Right lobe of liver (tissue), 6 donors: Measurements from ENCODE around the gene DYRK3. TPM values are rescaled to one million over a fixed set of nuclear protein-coding genes. Genes with fewer than 3 reads are reported as not detected.
"Not testable (repeated sequence)": the region's sequence is repeated elsewhere in the genome, so short reads cannot be mapped to it uniquely, and the experiment has no call there.

Experiments
- ATAC-seq, 4 donors: fragments of 200-7000 bp; cut with Tn5 transposase; one replicate each; pipeline ENCODE4 v1.9.1; 2020; ENCODE audit warnings: mild to moderate bottlenecking in 4 of 4, moderate library complexity in 4 of 4
- DNase-seq, 3 donors: peaks; one replicate each; pipeline ENCODE4 v3.0.0-alpha.2; 2020
- H3K27ac ChIP-seq, 3 donors: fragments of 200-600 bp; one replicate each; pipeline ENCODE4 v1.8.0; 2022
- H3K27me3 ChIP-seq, 2 donors: fragments of 200-600 bp; one replicate each; pipeline ENCODE4 v1.8.0; 2022
- H3K36me3 ChIP-seq, 4 donors: fragments of 200-600 bp; sonication (generic) in 1 of 4; one replicate each; pipeline versions ENCODE4 v1.5.1 to v1.8.0; 2017 to 2022; ENCODE audit warnings: control low read depth in 1 of 4
- H3K4me1 ChIP-seq, 4 donors: fragments of 200-600 bp; sonication (generic) in 1 of 4; one replicate each; pipeline versions ENCODE4 v1.5.1 to v1.8.0; 2017 to 2022; ENCODE audit warnings: control low read depth in 1 of 4
- H3K4me3 ChIP-seq, 3 donors: fragments of 200-600 bp; one replicate each; pipeline ENCODE4 v1.8.0; 2022
- H3K9me3 ChIP-seq, 4 donors: fragments of 200-600 bp; sonication (generic) in 1 of 4; one replicate each; pipeline versions ENCODE4 v1.5.1 to v1.8.0; 2017 to 2022; ENCODE audit warnings: control low read depth in 1 of 4
- POLR2A ChIP-seq: fragments of 450-650 bp; IDR thresholded peaks from one replicate; pipeline ENCODE4 v1.6.1; 2017; ENCODE audit warnings: antibody characterized with exemption, mild to moderate bottlenecking
- WGBS: methylation state at CpG from one replicate; pipeline ENCODE4 v1.1.6; 2018; ENCODE audit warnings: low coverage, low lambda C conversion rate; ENCODE audit not compliant: insufficient coverage; ENCODE audit errors: missing lambda C conversion rate; 5-methylcytosine and 5-hydroxymethylcytosine counted together
- intact Hi-C, 2 donors: fragments of 100-400 bp; cut with DNase I; formaldehyde crosslinking; loops; one replicate each; pipeline versions ENCODE4 v1.11.2 to v1.14.1; 2022
- total RNA-seq, 6 experiments: library from RNA; depleted of rRNA in 2 of 6; stranded (reverse); fragments of >200 nt in 2 of 6; fragmentation: NEBNext Ultra II Directional in 3 of 6; extraction: Animal tissue kit (Norgen Biotek cat#: 25700) in 3 of 6; gene quantifications; one replicate each; pipeline versions ENCODE4 v1.1.0 to v1.2.4, GENCODE V29; 2016 to 2023
- TF ChIP-seq, protein P1 (sequence below), 4 donors: fragments of 200-600 bp in 3 of 4; fragments of 450-650 bp in 1 of 4; IDR thresholded peaks; one replicate each; pipeline versions ENCODE4 v1.5.1 to v1.8.0; 2016 to 2022; ENCODE audit warnings: antibody characterized with exemption in 4 of 4, mild to moderate bottlenecking in 2 of 4
- donor health status: DM: no; HTN: yes; CAD: no.
- donor health status: DM: no; HTN: no; CAD: no.
- donor health status: DM: no; HTN: no; CAD: no.
- donor health status: DM: no; HTN: yes; CAD: no.
- donor health status: DM: no; HTN: yes; CAD: no.

Gene DYRK3
- total RNA-seq, 6 experiments from 2014 or later: 2.8 to 5.6 (median 4.0) TPM

DNA sequence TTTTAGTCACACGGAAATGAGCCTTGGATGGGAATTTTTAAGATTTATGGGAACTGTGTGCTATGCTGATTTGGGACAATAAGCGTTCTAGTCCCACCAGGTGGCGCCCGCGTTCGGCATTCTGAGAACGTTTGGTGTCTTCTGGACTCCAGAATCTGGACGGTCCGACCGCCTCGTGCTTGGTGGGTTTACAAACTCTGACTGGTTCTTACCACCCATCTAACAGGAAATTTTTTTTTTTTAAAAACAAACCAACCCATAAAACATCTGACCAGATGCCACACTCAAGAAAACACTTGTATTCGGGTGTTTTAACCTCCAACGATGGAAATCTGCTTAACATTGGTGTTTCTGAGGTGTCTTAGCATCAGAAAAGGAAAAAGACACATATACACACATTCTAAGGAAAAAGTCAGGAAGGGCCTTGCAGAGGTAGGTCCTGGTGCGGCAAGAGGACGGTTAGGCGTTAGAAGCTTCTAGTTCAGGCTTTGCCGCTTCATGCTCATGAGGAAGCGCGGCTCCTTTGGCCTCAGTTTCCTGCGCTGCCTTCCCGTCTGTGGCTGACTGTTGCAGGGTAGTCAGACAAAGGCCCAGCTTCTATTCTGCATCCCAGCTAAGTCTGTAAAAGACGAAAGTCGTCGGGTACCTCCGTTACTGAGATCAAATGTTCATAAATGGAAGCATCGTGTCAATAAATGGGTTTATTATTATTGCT, 814 bp upstream of the DYRK3 start:
- no peak for TF ChIP-seq POLR2A
- TF ChIP-seq, protein P1, sequence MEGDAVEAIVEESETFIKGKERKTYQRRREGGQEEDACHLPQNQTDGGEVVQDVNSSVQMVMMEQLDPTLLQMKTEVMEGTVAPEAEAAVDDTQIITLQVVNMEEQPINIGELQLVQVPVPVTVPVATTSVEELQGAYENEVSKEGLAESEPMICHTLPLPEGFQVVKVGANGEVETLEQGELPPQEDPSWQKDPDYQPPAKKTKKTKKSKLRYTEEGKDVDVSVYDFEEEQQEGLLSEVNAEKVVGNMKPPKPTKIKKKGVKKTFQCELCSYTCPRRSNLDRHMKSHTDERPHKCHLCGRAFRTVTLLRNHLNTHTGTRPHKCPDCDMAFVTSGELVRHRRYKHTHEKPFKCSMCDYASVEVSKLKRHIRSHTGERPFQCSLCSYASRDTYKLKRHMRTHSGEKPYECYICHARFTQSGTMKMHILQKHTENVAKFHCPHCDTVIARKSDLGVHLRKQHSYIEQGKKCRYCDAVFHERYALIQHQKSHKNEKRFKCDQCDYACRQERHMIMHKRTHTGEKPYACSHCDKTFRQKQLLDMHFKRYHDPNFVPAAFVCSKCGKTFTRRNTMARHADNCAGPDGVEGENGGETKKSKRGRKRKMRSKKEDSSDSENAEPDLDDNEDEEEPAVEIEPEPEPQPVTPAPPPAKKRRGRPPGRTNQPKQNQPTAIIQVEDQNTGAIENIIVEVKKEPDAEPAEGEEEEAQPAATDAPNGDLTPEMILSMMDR (IDR thresholded peaks at IDR 0.05): peak; percentile 73 to 88 (median 82)
- DNase-seq (peak; percentile 92 to 93 (median 93)), ATAC-seq (peak; percentile 70 to 75 (median 71))
- 7% methylated on average over 24 of the region's 26 CpGs for WGBS
- H3K4me1 ChIP-seq: peaks cover 0 to 17% (median 0%) of the 10 kb centered on the region in 4 donors
- H3K27ac ChIP-seq: peak overlapping the region; percentile 60 to 80 (median 68)
- intact Hi-C loops: loop anchor here in 1 of 2 donors (10.0 kb wide), 1 partner anchor 280 kb away; no protein-coding TSS in a partner anchor
- no peaks in the 10 kb centered on the region for H3K27me3 ChIP-seq
- H3K36me3 ChIP-seq: no peaks in the 10 kb centered on the region
- H3K9me3 ChIP-seq: no peaks in the 10 kb centered on the region
- H3K4me3 ChIP-seq: peak overlapping the region; percentile 82 to 91 (median 87)

DNA sequence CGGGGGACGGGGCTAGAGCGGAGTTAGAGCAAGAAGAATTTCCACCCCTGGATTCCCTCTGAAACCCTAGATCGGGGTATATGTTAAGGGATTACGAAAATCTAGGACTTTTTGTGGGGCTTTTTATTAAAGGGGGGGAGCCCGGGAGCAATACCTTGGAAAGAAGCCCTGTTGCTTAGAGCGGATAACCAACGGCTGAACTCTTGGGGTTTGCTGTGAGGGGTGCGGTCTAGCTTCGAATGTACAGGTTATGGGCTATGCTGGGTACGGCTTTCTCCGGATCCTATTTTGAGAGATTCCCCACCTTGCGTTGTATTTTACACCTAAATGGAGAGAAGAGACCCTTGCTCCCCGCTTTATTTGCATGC, 626 bp downstream of the DYRK3 start:
- peak overlapping the region; percentile 60 to 80 (median 68) for H3K27ac ChIP-seq
- ATAC-seq (no peak), DNase-seq (no peak)
- no peaks in the 10 kb centered on the region for H3K9me3 ChIP-seq
- 7% methylated on average over 11 of the region's 14 CpGs for WGBS
- intact Hi-C loops: loop anchor here in 1 of 2 donors (10.0 kb wide), 1 partner anchor 279 kb away; no protein-coding TSS in a partner anchor
- H3K4me3 ChIP-seq: peak overlapping the region; percentile 82 to 91 (median 87)
- TF ChIP-seq, protein P1 (IDR thresholded peaks at IDR 0.05): no peak
- no peak for TF ChIP-seq POLR2A
- H3K27me3 ChIP-seq: no peaks in the 10 kb centered on the region
- no peaks in the 10 kb centered on the region for H3K36me3 ChIP-seq
- peaks cover 0 to 17% (median 0%) of the 10 kb centered on the region in 4 donors for H3K4me1 ChIP-seq

DNA sequence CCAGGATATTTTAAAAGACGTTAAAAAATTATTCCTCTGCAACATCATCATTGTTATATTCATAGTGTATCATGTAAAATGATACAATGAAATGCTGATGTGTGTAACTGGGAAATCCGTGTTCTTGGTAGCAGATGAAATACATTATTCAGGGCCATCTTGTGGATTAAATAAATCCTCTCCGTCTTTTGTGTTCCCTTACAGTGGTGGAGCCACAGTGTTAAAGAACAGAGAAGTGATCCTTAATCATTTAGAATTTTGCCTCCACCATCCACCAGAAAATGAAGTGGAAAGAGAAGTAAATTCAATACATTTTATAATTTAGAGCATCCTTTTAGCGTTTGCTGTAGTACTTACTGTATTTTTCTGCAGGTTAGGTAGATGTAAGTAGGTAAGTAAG, 1.3 kb downstream of the DYRK3 start:
- 51% methylated on average over 4 of the region's 4 CpGs for WGBS
- ATAC-seq (no peak), DNase-seq (no peak)
- intact Hi-C loops: loop anchor here in 1 of 2 donors (10.0 kb wide), 1 partner anchor 278 kb away; no protein-coding TSS in a partner anchor
- H3K4me3 ChIP-seq: no peak overlapping the region
- H3K9me3 ChIP-seq: no peaks in the 10 kb centered on the region
- H3K27me3 ChIP-seq: no peaks in the 10 kb centered on the region
- H3K36me3 ChIP-seq: no peaks in the 10 kb centered on the region
- no peak overlapping the region for H3K27ac ChIP-seq
- TF ChIP-seq, protein P1 (IDR thresholded peaks at IDR 0.05): no peak
- no peak for TF ChIP-seq POLR2A
- H3K4me1 ChIP-seq: peaks cover 0 to 17% (median 0%) of the 10 kb centered on the region in 4 donors

DNA sequence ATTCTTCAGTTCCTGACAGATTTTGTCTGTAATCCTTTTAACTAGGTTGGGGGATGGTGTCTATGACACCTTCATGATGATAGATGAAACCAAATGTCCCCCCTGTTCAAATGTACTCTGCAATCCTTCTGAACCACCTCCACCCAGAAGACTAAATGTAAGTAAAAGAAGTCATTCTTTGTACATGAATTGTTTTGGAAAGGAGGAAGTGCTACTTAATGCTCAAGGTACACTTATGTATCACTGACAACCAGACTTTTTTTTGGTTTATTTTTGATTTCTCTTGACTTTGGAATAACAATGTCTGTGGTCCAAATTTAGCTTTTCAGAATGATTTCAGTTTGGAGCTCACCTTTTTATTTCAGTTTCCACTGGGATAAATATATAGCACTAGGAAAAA, 2.3 kb downstream of the DYRK3 start:
- H3K27me3 ChIP-seq: no peaks in the 10 kb centered on the region
- TF ChIP-seq, protein P1 (IDR thresholded peaks at IDR 0.05): no peak
- TF ChIP-seq POLR2A: no peak
- intact Hi-C loops: loop anchor here in 1 of 2 donors (10.0 kb wide), 1 partner anchor 277 kb away; no protein-coding TSS in a partner anchor

DNA sequence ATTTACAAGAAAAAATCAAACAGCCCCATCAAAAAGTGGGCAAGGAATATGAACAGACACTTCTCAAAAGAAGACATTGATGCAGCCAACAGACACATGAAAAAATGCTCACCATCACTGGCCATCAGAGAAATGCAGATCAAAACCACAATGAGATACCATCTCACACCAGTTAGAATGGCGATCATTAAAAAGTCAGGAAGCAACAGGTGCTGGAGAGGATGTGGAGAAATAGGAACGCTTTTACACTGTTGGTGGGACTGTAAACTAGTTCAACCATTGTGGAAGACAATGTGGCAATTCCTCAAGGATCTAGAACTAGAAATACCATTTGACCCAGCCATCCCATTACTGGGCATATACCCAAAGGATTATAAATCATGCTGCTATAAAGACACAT, 6.7 kb downstream of the DYRK3 start:
- H3K4me1 ChIP-seq, H3K27me3 ChIP-seq, intact Hi-C loops, H3K9me3 ChIP-seq, ATAC-seq, H3K27ac ChIP-seq, H3K4me3 ChIP-seq, H3K36me3 ChIP-seq, DNase-seq: not testable (repeated sequence)
- 83% methylated on average over 1 of the region's 2 CpGs for WGBS

More for the DNA sequence above, 2.3 kb downstream of the DYRK3 start:
- no peaks in the 10 kb centered on the region for H3K9me3 ChIP-seq
- ATAC-seq (no peak), DNase-seq (no peak)
- H3K4me3 ChIP-seq: no peak overlapping the region
- H3K27ac ChIP-seq: no peak overlapping the region
- peaks cover 0 to 17% (median 0%) of the 10 kb centered on the region in 4 donors for H3K4me1 ChIP-seq
- H3K36me3 ChIP-seq: no peaks in the 10 kb centered on the region
